M059J (cell line): ENCODE measurements around the gene ATAD3C. TPM values are rescaled to one million over a fixed set of nuclear protein-coding genes. Genes with fewer than 3 reads are reported as not detected.
"Not testable (repeated sequence)": the region's sequence is repeated elsewhere in the genome, so short reads cannot be mapped to it uniquely, and the experiment has no call there.

Experiments used
- DNase-seq: peaks from one replicate; pipeline ENCODE4 v3.0.0-alpha.2; 2012; ENCODE audit warnings: low read depth
- total RNA-seq: library from RNA; depleted of rRNA; stranded (reverse); fragments of >200 nt; shearing (Covaris generic); gene quantifications from 2 replicates; pipeline ENCODE4 v1.2.3, GENCODE V29; 2014; rRNA removed

Gene ATAD3C
- total RNA-seq, 1 experiment from 2014 or later, result not detected

GRCh38 chr1:1507305-1507704 is 57.8 kb downstream of the ATAD3C start:
- no peak for DNase-seq

- not testable (repeated sequence) for DNase-seq
Observed at GRCh38 chr1:1508775-1509464, 59.4 kb downstream of the ATAD3C start.

- not testable (repeated sequence) for DNase-seq
Observed at GRCh38 chr1:1509465-1509850, 60.0 kb downstream of the ATAD3C start.

- peak; percentile 20 for DNase-seq
Observed at GRCh38 chr1:1510912-1511532, 61.5 kb downstream of the ATAD3C start.

- peak; percentile 97 for DNase-seq
Observed at GRCh38 chr1:1511533-1512285, 62.2 kb downstream of the ATAD3C start, which contains the start of gene ATAD3A. ATAD3A (plus strand) TSS chr1:1512162; CDS start chr1:1512269, 107 bp downstream.

GRCh38 chr1:1512425-1512824 is 62.9 kb downstream of the ATAD3C start:
- DNase-seq, result not testable (repeated sequence)

- DNase-seq, result not testable (repeated sequence)
Observed at GRCh38 chr1:1513675-1514074, 64.2 kb downstream of the ATAD3C start.

GRCh38 chr1:1514376-1514775 is 64.9 kb downstream of the ATAD3C start:
- DNase-seq, result not testable (repeated sequence)

- not testable (repeated sequence) for DNase-seq
Observed at GRCh38 chr1:1516923-1517322, 67.4 kb downstream of the ATAD3C start.

- DNase-seq, result no peak
Observed at GRCh38 chr1:1517973-1518620, 68.6 kb downstream of the ATAD3C start.

GRCh38 chr1:1518621-1519007 is 69.1 kb downstream of the ATAD3C start:
- not testable (repeated sequence) for DNase-seq

Other genes starting within 250 kb of the ATAD3C start
- not detected in 2 replicates for gene TNFRSF18, start 243.1 kb upstream of the ATAD3C start, total RNA-seq
- gene TNFRSF4, start 235.5 kb upstream of the ATAD3C start, total RNA-seq, result not detected in 2 replicates
- gene SDF4, start 217.7 kb upstream of the ATAD3C start, total RNA-seq, result 100 and 196 TPM in 2 replicates
- 17.4 and 30.1 TPM in 2 replicates for gene B3GALT6, start 217.5 kb upstream of the ATAD3C start, total RNA-seq
- not detected in 2 replicates for gene C1QTNF12, start 203.0 kb upstream of the ATAD3C start, total RNA-seq
- 42.8 and 59.5 TPM in 2 replicates for gene UBE2J2, start 175.8 kb upstream of the ATAD3C start, total RNA-seq
- gene SCNN1D, start 169.3 kb upstream of the ATAD3C start, total RNA-seq, result 0.62 TPM in 1 of 2 replicates, not detected in the other
- gene ACAP3, start 141.8 kb upstream of the ATAD3C start, total RNA-seq, result 13.9 and 15.3 TPM in 2 replicates
- 23.6 and 40.3 TPM in 2 replicates for gene PUSL1, start 141.1 kb upstream of the ATAD3C start, total RNA-seq
- 74.7 and 87.4 TPM in 2 replicates for gene INTS11, start 125.0 kb upstream of the ATAD3C start, total RNA-seq
- 22.4 and 35.1 TPM in 2 replicates for gene CPTP, start 124.9 kb upstream of the ATAD3C start, total RNA-seq
- gene TAS1R3, start 118.4 kb upstream of the ATAD3C start, total RNA-seq, result not detected in 2 replicates
- 22.4 and 34.5 TPM in 2 replicates for gene DVL1, start 100.3 kb upstream of the ATAD3C start, total RNA-seq
- 0.25 and 2.6 TPM in 2 replicates for gene MXRA8, start 91.1 kb upstream of the ATAD3C start, total RNA-seq
- 141 and 178 TPM in 2 replicates for gene AURKAIP1, start 74.5 kb upstream of the ATAD3C start, total RNA-seq
- gene CCNL2, start 50.4 kb upstream of the ATAD3C start, total RNA-seq, result 29.9 and 35.2 TPM in 2 replicates
- 160 and 166 TPM in 2 replicates for gene MRPL20, start 42.4 kb upstream of the ATAD3C start, total RNA-seq
- gene ANKRD65, start 28.4 kb upstream of the ATAD3C start, total RNA-seq, result 0.17 and 0.64 TPM in 2 replicates
- gene VWA1, start 14.0 kb upstream of the ATAD3C start, total RNA-seq, result 0.12 and 1.1 TPM in 2 replicates
- gene ATAD3B, start 22.1 kb downstream of the ATAD3C start, total RNA-seq, result 2.9 and 7.7 TPM in 2 replicates
- gene ATAD3A, start 62.5 kb downstream of the ATAD3C start, total RNA-seq, result 26.7 and 55.9 TPM in 2 replicates
- 0.15 TPM in 1 of 2 replicates, not detected in the other for gene TMEM240, start 90.9 kb downstream of the ATAD3C start, total RNA-seq
- gene SSU72, start 125.2 kb downstream of the ATAD3C start, total RNA-seq, result 69.3 and 96.9 TPM in 2 replicates
- gene FNDC10, start 150.4 kb downstream of the ATAD3C start, total RNA-seq, result 1.1 and 6.1 TPM in 2 replicates
- gene MIB2, start 165.8 kb downstream of the ATAD3C start, total RNA-seq, result 15.8 and 28.6 TPM in 2 replicates
- 0.27 TPM in 1 of 2 replicates, not detected in the other for gene MMP23B, start 182.5 kb downstream of the ATAD3C start, total RNA-seq
- gene CDK11B, start 209.3 kb downstream of the ATAD3C start, total RNA-seq, result 7.4 and 13.2 TPM in 2 replicates
- gene SLC35E2B, start 243.1 kb downstream of the ATAD3C start, total RNA-seq, result 11.5 and 25.5 TPM in 2 replicates